HL-60/S4 treated with phorbol 12-myristate 13-acetate at 8.2 ng/mL for 4 days and 3 days (cell line): ENCODE data around the gene TANK.

ENCODE experiments used
- in situ Hi-C: fragments of 300-500 bp; cut with MboI; formaldehyde crosslinking; loops from 2 replicates; pipeline ENCODE4 v1.15.0; 2022; ENCODE audit warnings: low sequenced_read_pairs

The TANK gene

DNA sequence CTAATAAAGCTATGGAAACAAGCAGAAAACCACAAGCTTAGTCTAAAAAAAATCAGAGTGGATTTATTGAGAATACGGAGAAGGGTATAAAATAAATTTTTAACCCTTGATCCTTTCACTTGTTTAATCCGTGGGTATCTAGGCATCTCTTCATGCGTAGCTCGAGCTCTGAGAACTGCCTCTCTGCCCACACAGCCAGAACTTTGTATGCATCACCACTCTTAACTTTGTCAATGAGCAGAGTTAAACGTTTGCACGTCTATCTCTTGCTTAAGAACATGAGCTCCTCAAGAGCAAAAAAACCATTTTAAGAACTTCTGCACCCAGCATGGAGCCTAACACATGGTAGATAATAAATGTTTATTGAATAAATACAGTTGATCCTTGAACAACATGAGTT, 26.9 kb upstream of the TANK start:
- in situ Hi-C loops = no loop called here

DNA sequence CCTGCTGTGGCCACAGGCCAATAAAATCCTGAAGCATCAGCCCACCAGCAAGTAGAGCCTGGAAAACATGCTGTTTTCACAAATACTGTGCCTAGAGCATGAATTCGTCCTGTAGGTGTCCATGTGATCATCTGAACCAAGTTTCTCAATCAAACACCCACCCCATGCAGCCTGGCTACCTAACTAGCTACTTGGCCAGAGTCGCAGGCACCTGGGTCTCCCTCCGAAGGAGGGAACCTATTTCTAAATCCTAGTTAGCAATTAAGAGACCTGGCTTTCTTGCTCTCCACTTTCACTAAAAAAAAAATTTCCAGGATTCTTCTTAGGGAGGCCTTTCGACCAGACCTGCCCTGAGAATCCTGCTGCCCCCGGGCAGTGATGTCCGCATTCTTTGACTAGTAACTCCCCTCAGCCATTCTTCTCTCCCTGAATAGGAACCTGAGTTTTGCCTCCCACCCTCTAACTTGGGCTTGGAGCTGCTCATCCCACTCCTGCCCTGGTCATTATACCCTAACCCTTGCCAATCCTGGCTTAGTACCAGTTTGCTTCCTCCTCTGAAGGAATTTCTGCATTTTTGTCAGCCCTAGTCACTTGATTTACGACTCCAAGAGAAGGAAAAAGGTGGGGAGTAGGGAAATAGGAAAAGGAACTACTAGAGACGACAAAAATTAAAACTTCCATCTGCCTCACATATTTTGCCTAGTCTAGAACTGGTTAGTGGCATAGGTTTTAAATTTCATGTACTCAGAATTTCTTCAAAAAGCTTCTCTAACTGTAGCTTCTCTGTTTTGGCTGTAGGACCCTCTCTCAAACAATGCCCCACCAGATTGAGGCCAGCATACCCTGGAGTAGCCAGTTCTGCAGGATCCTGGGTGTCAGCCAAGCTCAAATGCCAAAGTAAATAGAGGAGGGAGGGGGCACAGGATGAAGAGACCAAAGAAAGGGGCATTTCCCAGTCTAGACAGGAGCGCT, 25.4 kb upstream of the TANK start:
- in situ Hi-C loops = no loop called here

DNA sequence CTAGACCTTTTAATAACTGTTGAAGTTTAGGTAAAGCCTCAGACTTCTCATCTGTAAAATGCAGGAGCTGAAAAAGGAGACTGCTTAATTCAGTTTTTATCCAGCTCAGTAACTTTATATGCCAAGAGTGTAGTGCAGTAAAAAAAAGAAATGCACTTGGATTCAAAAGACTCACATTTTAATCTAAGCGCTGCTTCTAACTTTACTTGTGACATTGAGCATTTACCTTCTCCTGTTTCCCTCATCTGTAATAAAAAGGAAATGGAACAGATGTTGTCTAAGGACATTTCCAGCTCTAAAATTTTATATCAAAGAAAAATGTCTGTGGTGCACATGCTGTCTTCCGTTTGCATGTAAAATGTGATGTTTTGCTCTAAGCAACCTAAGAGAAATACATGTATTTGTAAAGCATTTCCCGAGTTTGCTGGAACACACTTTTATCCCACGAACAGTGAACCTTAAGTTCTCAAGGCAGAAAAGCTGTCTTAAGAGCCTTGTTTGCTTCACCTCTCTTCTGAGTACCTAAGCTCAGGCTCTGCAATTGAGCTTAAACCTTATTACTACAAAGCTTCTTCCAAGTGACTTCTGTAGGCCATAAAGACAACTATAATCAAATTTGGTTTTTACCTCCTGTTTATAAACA, 24.2 kb upstream of the TANK start:
- in situ Hi-C loops = no loop called here

DNA sequence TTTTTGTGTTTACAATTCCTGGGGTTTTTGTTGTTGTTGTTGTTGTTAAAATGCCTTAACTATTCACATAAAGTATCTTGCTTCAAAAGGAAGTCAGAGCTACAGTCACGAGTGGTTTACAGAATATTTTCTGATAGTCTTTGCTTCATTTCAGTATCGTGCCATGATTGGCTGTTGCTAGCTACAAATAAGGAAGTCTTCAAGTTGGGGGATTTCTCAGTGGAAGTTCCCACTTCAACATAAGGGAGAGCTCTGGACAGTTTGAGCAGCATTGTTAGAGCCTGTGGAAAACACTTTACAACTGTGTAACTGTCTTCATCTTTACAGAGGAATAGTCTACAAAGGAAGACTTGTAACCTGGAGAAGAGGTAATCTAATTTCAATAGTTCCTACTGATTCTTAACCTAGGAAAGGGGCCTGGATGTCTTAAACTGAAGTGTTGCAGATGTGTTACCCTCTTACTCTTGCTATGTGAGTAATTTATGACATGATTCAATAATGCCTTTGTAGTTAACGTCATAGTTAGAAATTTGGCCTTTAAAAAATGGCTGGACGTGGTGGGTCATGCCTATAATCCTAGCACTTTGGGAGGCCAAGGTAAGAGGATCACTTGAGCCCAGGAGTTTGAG, 23.4 kb upstream of the TANK start:
- in situ Hi-C loops = no loop called here

DNA sequence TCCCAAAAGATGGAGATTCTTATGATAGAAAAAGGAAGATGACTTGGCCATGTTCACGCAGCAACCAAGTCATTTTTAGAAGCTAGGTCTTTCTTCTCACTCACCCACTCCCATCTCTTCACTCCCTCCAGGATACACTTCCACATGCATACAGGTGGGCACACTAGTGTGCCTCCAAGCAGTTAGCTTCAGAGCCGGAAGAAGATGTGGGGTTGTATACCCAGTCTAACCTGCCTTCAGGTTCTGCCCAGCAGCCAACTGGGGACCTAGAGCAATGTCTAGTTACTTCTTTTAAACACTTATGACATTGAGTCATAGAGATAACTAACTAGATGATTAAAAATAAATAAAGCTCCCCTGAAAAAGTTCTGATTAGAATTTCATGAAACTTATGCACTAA, 21.8 kb upstream of the TANK start:
- in situ Hi-C loops = no loop called here

DNA sequence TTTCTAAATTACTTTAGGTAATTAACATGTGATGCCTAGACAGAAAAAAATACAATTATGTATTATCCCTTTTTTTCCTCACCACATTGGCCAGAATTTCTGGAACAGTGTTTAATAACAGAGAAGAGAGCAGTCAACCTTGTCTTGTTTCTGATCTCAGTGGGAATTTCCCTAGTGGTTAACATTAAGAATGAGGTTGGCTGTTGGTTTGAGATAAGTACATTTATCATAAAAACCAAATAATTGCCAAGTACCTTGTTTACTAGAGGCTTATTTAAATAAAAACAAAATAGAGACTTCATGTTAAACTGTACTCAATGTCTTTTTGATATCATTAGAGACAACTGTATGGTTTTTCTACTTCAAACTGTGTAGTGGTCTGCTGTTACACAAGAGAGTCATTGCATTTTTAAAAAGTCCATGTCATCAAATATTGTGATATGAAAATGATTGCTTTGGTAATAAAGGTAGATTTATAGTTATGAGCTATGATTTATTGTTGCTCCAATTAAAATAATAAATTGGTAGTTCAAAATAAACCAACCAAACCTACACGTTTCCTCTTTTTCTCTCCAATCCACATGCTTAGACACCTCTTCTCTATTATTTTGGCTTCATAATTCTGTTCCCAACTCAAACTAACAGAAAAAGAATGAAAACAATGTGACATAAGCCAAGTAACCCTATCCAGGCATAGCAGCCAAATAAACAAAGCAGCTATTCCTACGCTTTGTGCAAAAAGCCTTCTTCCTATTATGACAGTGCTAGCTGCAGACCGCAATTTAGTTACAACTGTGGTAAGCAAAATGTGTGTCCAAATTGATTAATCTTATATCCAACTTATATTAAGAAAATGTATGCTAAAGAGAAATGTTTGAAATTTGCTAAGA, 20.9 kb upstream of the TANK start:
- in situ Hi-C loops = no loop called here

DNA sequence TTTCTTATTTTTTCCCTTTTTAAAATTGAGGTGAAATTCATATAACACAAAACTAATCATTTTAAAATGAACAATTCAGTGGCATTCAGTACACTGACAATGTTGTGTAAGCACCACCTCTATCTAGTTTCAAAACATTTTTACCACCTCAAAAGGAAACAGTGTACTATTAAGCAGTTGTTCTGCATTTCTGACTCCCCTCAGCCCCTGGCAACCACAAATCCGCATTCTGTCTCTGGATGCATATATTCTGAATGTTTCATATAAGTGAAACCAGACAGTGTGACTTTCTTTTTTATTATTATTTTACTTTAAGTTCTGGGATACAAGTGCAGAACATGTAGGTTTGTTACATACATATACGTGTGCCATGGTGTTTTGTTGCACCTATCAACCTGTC, 19.2 kb upstream of the TANK start:
- in situ Hi-C loops = no loop called here

DNA sequence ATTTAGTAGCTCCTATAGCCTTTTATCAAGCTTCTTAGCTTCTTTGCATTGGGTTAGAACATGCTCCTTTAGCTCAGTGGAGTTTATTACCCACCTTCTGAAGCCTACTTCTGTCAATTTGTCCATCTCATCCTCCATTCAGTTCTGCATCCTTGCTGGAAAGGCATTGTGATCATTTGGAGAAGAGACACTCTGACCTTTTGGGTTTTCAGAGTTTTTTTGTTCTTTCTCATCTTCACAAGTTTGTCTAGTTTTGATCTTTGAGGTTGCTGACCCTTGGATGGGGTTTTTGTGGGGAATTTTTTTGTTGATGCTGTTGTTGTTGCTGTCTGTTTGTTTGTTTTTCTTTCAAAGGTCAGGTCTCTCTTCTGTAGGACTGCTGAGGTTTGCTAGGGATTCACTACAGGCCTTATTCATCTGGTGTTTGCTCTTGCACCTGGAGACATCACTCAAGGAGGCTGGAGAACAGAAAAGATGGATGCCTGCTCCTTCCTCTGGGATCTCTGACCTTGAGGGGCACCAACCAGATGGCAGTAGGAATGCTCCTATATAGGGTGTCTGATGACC, 13.9 kb upstream of the TANK start:
- in situ Hi-C loops = no loop called here

DNA sequence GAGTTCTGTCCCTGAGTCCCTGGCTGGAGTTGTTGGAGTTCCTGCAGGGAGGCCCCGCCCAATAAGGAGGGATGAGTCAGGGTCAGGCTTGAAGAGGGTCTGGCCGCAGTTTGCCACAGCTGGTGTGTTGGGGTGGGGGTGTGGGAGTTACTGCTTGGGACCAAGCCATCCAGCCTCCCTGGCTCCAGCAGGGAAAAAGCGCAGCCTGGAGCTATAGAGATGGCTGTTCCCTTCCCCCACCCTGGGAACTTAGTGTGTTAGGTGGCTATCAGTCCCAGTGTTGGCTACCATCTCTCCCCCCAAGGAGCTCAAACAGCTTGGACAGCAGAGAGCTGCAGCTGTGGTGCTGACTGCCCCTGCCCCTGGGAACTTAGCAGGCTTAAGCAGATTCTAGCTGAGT, 13.2 kb upstream of the TANK start:
- in situ Hi-C loops = no loop called here

DNA sequence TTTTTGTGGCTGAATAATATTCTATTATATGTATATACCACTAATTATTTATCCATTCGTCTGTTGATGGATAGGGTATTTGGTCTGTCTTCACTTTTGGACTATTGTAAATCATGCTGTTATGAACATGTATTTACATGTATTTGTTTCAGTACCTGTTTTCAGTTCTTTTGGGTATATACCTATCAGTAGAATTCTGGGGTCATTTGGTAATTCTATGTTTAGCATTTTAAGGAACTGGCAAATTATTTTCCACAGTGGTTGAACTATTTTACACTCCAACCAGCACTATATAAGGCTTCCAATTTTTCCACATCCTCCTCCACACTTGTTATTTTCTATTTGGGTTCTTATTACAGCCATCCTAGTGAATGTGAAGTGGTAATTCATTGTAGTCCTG, 12.4 kb upstream of the TANK start:
- in situ Hi-C loops = no loop called here

DNA sequence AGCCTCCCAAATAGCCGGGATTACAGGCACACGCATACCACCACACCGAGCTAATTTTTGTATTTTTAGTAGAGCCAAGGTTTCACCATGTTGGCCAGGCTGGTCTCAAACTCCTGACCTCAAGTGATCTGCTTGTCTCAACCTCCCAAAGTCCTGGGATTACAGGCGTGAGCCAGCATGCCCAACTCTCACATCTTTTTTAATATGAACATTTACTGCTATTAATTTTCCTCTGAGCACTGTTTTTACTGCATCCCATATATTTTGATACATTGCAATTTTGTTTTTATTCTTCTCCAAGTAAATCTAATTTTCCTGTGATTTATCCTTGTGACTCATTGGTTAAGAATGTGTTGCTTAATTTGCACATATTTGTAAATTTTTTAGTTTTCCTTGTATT, 9.5 kb upstream of the TANK start:
- in situ Hi-C loops = no loop called here

DNA sequence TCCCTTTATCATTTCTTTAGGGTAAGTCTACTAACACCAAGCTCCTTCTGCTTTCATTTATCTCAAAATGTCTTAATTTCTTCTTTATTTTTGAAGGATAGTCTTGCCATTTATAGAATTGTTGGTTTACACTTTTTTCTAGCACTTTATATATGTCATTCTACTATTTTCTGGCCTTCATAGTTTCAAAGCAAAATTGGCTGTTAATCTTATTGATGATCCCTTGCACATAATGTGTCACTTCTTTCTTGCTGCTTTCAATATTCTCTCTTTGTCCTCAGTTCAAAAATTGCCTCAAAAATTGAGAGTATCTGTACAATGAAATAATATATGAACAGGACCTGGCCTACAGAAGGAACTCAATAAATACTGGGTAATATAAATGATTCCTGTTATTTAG, 7.9 kb upstream of the TANK start:
- in situ Hi-C loops = no loop called here

DNA sequence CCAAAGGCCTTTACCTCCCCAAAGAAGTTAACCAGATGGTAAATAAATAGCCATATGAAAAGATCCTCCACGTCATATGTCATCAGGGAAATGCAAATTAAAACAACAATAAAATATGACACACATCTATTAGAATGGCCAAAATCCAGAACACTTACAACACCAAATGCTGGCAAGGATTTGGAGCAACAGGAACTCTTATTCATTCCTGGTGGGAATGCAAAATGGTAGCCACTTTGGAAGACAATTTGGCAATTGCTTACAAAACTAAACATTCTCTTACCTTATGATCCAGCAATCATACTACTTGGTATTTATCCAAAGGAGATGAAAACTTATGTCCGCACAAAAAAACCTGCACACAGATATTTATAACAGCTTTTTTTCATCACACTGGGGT, 1.3 kb upstream of the TANK start:
- in situ Hi-C loops = no loop called here

DNA sequence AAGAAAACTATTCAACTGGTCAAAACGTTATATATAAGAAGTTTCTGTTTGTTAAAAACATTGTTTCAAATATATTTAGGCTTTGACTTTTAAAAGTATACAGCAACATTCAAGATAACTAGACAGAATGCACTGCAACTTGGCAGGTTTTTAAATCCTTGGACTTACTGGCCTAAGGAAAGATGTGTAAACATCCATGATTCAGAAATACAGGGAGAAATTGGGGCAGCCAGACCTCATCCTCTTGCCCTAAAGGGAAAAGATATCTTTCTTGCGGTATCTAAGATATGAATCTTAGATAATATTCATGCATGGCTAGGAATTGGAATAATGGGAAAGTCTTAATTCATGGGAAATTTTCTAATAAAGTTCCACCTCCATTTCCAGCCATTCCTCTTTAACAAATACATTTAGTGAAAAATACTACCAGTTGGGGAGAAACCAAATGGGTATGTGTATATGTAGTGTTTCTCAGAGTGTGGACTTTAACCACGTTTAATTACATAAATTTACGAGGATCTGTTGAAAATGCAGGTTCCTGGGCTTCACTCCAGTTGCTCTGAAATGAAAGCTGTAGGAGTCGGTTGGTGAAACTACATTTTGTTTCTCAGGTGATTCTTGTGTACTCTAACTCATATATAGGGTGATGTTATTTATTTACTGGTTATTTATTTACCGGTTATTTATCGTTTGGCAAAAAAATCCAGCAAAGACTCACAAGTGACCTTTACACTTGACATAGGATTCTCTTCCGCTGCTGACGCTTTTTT, 587 bp upstream of the TANK start:
- in situ Hi-C loops = no loop called here

DNA sequence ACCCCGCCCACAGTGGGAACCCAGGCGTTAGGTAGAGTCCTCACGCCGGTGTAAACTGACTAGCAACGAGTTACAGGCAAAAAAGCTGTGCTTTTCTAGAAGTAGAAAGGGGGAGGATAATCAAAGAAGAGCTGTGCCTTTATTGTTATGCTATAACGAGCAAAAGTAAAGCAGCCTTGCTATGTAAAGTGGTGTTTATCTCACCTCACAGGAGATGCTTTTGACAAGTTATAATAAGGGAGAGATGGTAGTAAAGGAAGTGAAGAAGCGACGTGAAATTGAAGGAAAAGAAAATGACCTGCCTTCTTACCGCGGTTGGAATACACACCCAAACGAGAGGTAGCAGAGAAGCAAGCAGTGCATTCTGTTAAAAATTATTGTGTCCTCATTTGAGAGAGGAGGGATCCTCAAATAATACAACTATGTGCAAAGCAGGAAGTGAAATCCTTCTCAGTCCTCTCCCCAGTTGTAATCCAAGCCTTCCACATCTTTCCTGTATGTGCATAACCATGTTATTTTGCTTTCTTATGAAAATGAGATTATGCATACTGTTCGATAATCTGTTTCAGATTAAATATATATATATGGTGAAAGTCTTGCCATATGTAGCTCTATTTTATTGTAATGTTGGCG, 962 bp downstream of the TANK start:
- in situ Hi-C loops = no loop called here

DNA sequence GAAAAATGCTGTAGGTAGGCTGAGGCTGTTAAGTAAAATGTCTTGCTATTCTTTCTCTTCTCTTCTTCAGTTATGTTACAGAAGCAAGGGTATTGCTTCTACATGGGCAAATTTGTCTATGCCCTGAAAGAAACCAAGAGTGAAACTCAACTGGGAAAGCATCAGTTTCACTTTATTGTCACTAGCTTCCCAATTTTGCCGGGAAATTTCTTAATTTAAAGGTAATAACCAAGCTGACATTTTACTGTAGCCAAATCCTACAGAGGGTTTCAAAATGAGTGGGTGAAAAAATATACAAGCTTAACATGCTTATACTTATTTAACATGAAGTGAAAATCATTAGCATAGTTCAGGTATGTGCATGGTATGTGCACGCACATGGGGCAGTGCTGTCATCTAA, 3.2 kb downstream of the TANK start:
- in situ Hi-C loops = no loop called here

DNA sequence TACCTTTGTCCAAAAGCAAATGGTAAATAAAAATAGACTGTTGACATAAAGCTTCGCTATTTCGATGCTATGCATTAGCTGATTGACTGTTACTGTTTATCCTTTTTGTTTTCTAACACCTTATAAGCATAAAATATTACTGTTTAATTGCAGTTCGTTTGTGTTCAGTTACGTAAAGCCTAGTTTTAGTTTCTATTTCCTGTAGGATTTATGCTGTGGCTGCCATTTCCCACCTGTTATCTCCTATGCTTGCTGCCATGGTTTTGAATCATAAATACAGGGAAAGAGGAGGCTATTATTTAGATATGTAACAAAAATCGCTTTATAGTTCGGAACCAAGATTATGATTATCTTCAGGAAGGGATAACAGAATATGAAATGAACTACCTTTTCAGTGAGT, 3.9 kb downstream of the TANK start:
- in situ Hi-C loops = no loop called here

DNA sequence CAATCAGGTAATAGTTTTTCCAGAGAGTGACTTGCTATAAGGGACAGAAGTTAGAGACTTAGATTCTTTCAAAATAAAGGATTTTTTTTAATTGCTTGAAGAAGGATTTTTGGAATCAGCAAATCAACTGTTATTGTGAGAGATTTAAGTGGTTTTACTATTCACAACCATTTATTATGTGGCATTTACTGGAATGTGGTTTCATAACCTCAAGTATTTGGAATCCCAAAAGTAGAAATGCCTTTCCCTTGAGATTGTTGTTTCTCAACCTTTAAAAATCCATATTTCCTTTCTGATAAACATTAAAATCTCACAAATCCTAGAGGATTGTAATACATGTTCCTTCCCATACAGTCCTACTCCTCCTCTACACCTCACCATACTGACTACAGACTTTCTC, 5.0 kb downstream of the TANK start:
- in situ Hi-C loops = no loop called here

DNA sequence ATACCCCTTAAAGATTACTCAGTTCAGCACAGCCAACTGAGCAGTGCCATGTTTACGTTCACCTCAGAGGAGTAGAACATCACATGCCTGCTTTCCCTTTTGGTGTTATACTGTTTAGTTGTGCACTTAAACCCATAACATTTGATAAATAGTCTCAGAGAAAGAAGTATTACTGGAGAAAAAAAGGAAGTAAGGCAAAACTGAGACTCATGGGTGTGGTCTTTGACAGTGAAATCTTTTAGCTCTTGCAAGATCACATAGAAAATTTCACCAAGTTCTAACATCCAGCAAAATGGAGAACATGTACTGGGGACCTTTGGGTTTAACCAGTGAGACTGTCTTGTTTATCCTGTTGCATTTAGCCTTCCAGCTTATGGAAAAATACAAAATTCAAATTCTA, 5.6 kb downstream of the TANK start:
- in situ Hi-C loops = no loop called here
